Measurements from ENCODE around the gene F7.

F7 gene

DNA sequence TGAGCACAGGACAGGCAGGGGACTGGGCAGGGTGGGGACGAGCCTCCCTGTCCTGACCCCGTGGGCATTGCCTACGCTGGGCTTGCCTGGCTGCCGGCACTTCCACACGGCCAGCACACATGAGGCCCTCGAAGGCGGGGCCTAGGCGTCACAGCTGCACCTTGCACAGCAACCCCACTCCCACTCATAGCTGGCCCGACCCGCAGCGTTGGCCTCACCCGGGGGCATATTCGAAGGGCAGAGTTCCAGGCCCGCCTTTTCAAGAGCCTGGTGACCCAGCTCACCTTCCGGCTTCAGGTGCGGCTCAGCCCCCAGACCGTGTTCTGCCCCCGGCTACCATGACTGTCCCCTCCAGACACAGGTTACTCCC is 36.0 kb downstream of the F7 start:
- TF ChIP-seq, protein P1, sequence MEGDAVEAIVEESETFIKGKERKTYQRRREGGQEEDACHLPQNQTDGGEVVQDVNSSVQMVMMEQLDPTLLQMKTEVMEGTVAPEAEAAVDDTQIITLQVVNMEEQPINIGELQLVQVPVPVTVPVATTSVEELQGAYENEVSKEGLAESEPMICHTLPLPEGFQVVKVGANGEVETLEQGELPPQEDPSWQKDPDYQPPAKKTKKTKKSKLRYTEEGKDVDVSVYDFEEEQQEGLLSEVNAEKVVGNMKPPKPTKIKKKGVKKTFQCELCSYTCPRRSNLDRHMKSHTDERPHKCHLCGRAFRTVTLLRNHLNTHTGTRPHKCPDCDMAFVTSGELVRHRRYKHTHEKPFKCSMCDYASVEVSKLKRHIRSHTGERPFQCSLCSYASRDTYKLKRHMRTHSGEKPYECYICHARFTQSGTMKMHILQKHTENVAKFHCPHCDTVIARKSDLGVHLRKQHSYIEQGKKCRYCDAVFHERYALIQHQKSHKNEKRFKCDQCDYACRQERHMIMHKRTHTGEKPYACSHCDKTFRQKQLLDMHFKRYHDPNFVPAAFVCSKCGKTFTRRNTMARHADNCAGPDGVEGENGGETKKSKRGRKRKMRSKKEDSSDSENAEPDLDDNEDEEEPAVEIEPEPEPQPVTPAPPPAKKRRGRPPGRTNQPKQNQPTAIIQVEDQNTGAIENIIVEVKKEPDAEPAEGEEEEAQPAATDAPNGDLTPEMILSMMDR (IDR thresholded peaks at IDR 0.05; ENCODE audit: low read depth, low read length) = no peak
- no peak for DNase-seq (ENCODE audit: low read depth in 2 of 2)
- H3K4me3 ChIP-seq (replicated peaks in 1 of 2; ENCODE audit: low read depth in 2 of 2, low read length in 2 of 2) = no peak overlapping the region

DNA sequence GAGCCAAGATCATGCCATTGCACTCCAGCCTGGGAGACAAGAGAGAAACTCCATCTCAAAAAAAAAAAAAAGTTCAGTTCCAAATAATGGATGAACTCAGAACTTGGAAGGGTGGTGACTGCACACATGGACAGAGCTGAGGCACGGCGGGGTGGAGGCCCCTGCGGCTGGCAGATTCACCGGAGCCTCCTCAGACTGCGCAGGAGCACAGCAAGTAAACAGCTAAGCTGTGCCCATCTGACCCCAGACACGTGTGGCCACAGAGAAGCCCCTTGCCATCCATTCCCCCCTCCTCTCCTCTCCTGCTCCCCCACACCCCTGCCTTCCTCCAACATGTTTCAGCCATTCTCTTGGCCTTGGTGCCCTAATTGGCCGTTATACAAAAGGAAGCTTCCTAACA is 37.3 kb downstream of the F7 start:
- no peak for DNase-seq (ENCODE audit: low read depth in 2 of 2)
- H3K4me3 ChIP-seq (replicated peaks in 1 of 2; ENCODE audit: low read depth in 2 of 2, low read length in 2 of 2) = no peak overlapping the region
- TF ChIP-seq, protein P1 (IDR thresholded peaks at IDR 0.05; ENCODE audit: low read depth, low read length) = no peak

DNA sequence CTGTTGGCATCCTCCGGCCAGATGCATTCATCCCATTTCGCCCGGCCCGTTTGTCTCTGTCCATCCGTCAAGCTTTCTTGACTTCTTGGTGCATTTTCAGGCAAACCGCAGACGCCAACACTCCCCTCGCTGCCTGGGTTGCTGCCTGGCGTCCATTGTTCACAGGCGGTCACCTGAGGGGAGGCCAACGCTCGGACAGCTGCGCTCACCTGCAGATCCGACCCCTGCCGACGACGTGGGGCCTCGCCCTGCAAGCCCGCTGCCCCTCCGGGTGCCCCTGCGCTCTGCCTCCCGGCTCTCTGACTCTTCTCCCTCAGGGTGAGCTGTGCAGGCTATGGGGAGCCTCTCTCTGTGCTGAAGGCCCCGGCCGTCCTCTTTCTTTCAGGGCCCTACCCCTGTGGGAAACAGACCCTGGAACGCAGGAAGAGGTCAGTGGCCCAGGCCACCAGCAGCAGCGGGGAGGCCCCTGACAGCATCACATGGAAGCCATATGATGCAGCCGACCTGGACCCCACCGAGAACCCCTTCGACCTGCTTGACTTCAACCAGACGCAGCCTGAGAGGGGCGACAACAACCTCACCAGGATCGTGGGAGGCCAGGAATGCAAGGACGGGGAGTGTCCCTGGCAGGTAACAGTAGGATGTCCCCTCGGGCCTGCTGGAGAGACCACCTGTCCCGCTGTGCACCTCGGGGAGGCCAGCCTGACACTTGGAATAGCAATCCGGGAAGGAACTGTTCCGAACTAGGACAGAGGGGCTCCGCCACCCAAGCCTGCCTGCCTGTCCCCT is 38.1 kb downstream of the F7 start:
- DNase-seq (ENCODE audit: low read depth in 2 of 2) = no peak
- TF ChIP-seq, protein P1 (IDR thresholded peaks at IDR 0.05; ENCODE audit: low read depth, low read length) = no peak
- no peak overlapping the region for H3K4me3 ChIP-seq (replicated peaks in 1 of 2; ENCODE audit: low read depth in 2 of 2, low read length in 2 of 2)

DNA sequence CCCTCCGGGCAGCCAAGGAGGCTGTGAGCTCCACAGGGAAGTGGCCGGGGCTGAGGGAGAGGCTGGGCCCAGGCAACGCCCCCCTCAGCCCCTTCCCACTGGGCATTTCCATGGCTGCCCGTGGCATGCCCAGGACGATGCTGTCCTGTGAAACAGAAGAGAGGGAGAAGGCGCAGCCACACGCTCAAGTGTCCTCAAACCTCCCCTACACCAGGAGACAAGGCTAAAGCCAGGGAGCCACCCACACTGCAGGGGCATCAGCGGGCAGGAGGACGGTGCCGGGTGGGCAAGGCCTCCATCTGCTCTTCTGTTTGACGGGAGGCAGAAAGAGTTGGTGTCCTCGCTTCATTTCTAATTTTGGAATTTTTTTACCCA is 38.7 kb downstream of the F7 start:
- H3K4me3 ChIP-seq (replicated peaks in 1 of 2; ENCODE audit: low read depth in 2 of 2, low read length in 2 of 2) = no peak overlapping the region
- DNase-seq (ENCODE audit: low read depth in 2 of 2) = no peak
- TF ChIP-seq, protein P1 (IDR thresholded peaks at IDR 0.05; ENCODE audit: low read depth, low read length) = no peak

DNA sequence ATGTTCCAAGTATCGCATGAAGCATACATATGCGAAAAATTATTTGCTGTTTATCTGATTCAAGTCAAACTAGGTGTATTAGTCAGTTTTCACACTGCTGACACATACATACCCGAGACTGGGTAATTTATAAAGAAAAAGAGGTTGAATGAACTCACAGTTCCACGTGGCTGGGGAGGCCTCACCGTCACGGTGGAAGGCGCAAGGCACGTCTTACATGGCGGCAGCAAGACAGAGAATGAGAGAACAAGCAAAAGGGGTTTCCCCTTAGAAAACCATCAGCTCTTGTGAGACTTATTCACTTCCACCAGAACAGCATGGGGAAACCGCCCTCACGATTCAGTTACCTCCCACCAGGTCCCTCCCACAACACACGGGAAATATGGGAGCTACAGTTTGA is 39.9 kb downstream of the F7 start:
- H3K4me3 ChIP-seq (replicated peaks in 1 of 2; ENCODE audit: low read depth in 2 of 2, low read length in 2 of 2) = no peak overlapping the region
- no peak for DNase-seq (ENCODE audit: low read depth in 2 of 2)
- TF ChIP-seq, protein P1 (IDR thresholded peaks at IDR 0.05; ENCODE audit: low read depth, low read length) = no peak

DNA sequence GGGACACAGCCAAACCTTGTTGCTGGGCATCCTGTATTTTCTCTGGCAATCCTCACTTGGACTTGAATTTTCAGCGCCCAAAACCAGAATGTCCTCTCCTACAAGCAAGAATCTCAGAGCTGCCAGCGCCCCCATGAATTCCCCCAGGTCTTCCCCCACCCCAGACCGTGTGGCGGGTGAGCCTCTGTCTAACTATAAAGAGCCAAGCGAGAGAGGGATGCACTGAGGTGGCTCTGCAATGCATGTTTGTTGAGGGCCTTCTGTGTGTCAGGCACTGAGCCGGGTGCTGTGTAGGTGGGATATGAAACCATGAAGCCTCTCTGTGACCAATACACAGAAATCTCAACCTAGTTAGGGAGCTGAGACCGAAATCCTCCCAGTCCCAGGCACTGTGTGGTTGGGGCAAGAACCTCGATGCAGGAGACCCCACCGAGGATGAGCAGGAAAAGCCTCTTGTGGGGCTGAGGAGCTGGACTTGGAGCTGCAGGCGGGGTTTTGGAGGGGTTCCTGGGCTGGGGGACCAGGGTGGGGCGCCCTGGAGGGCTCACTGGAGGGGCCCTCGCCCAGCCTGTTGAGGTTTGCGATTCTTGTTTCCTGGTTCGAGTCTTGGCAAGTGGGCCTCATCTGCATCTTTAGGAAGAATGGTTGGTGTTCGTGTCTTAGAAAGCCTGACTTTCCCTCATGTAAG is 40.5 kb downstream of the F7 start:
- H3K4me3 ChIP-seq (replicated peaks in 1 of 2; ENCODE audit: low read depth in 2 of 2, low read length in 2 of 2) = no peak overlapping the region
- DNase-seq (ENCODE audit: low read depth in 2 of 2) = no peak
- TF ChIP-seq, protein P1 (IDR thresholded peaks at IDR 0.05; ENCODE audit: low read depth, low read length) = no peak
